ENCODE results near the gene NEU1. TPM values are rescaled to one million over a fixed set of nuclear protein-coding genes. Genes with fewer than 3 reads are reported as not detected.

Gene NEU1
- total RNA-seq, 4 donors from 2014 or later, result 20.5 to 28.4 (median 23.4) TPM

DNA sequence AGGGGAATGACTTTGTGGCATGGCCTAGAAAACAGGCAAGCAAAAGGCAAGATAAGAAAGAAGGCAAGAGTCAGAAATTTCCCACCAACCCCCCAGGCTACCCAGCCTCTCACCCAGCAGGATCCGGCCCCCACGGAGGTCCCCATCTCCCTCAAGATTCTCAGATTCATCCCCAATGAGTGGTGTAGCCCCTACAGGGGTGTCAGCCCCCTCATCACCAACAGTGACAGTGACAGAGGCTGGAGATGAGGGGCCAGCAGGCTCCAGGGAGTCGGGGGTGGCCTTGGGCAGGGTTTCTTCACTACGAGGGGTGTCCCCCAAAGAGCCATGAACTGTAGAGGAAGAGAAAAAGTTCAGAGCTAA is 33.9 kb upstream of the NEU1 start:
- peak in 1 of 2 donors; percentile 20 for DNase-seq
- H3K4me1 ChIP-seq, result peaks cover 0 to 5% of the 10 kb centered on the region in 2 donors
- no peaks in the 10 kb centered on the region for H3K36me3 ChIP-seq
- intact Hi-C loops (cut with DNase I; ENCODE audit: low total_unique reads), result no loop called here
- no peak for TF ChIP-seq POLR2A (IDR thresholded peaks at IDR 0.05)
- TF ChIP-seq, protein P1, sequence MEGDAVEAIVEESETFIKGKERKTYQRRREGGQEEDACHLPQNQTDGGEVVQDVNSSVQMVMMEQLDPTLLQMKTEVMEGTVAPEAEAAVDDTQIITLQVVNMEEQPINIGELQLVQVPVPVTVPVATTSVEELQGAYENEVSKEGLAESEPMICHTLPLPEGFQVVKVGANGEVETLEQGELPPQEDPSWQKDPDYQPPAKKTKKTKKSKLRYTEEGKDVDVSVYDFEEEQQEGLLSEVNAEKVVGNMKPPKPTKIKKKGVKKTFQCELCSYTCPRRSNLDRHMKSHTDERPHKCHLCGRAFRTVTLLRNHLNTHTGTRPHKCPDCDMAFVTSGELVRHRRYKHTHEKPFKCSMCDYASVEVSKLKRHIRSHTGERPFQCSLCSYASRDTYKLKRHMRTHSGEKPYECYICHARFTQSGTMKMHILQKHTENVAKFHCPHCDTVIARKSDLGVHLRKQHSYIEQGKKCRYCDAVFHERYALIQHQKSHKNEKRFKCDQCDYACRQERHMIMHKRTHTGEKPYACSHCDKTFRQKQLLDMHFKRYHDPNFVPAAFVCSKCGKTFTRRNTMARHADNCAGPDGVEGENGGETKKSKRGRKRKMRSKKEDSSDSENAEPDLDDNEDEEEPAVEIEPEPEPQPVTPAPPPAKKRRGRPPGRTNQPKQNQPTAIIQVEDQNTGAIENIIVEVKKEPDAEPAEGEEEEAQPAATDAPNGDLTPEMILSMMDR (IDR thresholded peaks at IDR 0.05), result no peak
- H3K27ac ChIP-seq, result peak overlapping the region; percentile 84 to 97
- no peaks in the 10 kb centered on the region for H3K27me3 ChIP-seq
- no peaks in the 10 kb centered on the region for H3K9me3 ChIP-seq
- peak overlapping the region in 1 of 2 donors; percentile 63 for H3K4me3 ChIP-seq

DNA sequence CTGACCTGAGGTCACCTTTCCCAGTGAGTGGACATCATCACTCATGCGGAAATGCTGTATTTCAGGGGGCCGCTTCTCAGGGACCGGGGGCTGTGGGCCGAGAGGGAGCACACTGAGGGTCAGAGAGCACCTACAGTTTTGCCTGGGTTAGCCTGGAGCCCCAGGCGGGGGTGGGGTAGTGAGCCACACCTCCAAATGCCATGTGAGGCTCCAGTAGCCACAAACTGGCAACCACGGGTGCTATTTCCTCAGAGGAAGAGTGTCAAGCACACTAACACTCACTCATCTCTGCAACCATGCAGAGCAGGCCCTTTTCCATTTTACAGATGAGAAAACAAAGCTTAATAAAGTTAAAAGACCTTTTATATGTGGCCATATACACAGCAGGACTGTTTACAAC is 30.2 kb upstream of the NEU1 start:
- intact Hi-C loops (cut with DNase I; ENCODE audit: low total_unique reads), result no loop called here
- H3K27ac ChIP-seq, result peak overlapping the region in 1 of 2 donors; percentile 38
- no peaks in the 10 kb centered on the region for H3K4me1 ChIP-seq
- H3K9me3 ChIP-seq, result no peaks in the 10 kb centered on the region
- no peak for TF ChIP-seq POLR2A (IDR thresholded peaks at IDR 0.05)
- TF ChIP-seq, protein P1 (IDR thresholded peaks at IDR 0.05), result no peak
- H3K4me3 ChIP-seq, result no peak overlapping the region
- DNase-seq, result no peak
- no peaks in the 10 kb centered on the region for H3K27me3 ChIP-seq
- H3K36me3 ChIP-seq, result no peaks in the 10 kb centered on the region

DNA sequence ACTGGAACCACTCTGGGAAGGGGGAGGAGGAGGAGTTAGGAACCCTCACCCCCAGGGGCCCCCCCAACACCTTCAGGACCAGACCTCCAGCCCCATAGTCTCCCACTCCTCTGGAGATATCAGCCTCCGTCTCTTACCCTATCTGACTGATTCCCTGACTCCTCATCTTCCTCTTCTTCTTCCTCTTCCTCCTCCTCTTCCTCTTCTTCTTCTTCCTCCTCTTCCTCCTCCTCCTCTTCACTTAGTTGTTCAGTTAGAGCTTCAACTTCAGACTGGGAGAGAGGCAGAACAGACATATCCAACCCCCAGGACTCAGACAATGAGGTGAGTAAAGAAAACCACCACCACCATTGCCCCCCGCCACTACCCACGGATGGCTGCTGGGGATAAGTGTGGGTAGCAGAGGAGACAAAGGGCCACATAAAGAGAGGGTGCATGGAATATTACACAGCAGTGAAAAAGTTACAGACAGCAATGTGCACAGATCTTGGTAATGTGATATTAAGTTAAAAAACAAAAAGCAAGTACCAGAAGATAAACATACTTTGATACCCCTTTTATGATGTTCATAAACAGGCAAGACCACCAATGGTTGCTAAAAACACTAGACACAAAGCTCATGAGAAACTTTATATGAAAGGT is 26.8 kb upstream of the NEU1 start:
- no peaks in the 10 kb centered on the region for H3K36me3 ChIP-seq
- no peaks in the 10 kb centered on the region for H3K27me3 ChIP-seq
- no peaks in the 10 kb centered on the region for H3K9me3 ChIP-seq
- TF ChIP-seq POLR2A (IDR thresholded peaks at IDR 0.05), result no peak
- no peak for DNase-seq
- no peaks in the 10 kb centered on the region for H3K4me1 ChIP-seq
- intact Hi-C loops (cut with DNase I; ENCODE audit: low total_unique reads), result no loop called here
- no peak overlapping the region for H3K4me3 ChIP-seq
- no peak overlapping the region for H3K27ac ChIP-seq

DNA sequence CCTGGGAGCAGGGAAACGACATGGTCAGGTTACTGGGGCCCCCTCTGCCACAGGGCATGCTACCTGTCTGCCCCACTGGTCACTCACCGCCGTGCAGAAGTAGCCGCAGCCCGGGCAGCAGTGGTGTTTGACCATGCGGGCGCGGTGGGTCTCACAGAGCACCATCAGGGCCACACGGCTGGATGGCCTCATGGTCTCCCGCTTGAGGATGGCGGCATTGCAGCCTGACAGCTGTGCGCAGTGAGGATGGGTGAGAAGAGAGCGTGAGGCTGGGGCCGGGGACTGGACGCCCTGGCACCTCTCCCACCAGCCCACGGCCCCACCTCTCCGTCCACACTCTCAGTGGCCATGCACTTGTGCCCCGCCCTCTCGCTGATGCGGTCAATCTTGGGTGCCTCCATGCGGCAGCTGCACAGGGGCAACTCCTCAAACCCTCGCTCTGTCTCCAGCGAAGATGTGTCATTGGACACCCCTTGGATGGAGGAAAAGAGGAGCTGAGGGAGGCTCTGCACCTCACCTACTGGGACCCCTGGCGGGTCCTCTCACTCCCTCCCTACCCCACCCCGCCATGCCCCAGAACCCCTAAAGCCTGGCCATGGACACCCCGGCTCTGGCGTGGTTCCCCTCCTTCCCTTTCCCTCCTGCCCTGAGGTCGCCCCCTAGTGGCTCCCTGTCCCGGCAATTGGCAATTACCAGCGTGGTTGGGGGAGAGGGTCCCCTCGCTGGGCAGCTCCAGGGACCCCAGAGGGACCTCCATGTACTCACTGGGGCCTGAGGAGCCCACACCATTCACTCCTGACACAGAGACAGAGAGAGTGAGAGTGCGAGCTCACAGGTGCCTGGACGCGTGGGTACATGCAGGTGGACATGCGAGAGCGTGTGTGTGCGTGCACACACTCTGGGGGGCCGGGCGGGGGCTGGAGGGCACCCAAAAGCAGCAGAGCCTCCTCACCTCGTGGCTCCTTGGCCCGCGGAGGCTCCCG is 25.9 kb upstream of the NEU1 start:
- Histone ChIP-seq H3K27ac (no peak overlapping the region), H3K4me1 (no peaks in the 10 kb centered on the region), H3K9me3 (no peaks in the 10 kb centered on the region), H3K36me3 (no peaks in the 10 kb centered on the region), H3K4me3 (no peak overlapping the region), H3K27me3 (no peaks in the 10 kb centered on the region)
- DNase-seq, result no peak
- TF ChIP-seq, protein P1 (IDR thresholded peaks at IDR 0.05), result peak in 3 of 4 experiments; percentile 16 to 73 (median 48)
- TF ChIP-seq POLR2A (IDR thresholded peaks at IDR 0.05), result no peak
- intact Hi-C loops (cut with DNase I; ENCODE audit: low total_unique reads), result no loop called here

DNA sequence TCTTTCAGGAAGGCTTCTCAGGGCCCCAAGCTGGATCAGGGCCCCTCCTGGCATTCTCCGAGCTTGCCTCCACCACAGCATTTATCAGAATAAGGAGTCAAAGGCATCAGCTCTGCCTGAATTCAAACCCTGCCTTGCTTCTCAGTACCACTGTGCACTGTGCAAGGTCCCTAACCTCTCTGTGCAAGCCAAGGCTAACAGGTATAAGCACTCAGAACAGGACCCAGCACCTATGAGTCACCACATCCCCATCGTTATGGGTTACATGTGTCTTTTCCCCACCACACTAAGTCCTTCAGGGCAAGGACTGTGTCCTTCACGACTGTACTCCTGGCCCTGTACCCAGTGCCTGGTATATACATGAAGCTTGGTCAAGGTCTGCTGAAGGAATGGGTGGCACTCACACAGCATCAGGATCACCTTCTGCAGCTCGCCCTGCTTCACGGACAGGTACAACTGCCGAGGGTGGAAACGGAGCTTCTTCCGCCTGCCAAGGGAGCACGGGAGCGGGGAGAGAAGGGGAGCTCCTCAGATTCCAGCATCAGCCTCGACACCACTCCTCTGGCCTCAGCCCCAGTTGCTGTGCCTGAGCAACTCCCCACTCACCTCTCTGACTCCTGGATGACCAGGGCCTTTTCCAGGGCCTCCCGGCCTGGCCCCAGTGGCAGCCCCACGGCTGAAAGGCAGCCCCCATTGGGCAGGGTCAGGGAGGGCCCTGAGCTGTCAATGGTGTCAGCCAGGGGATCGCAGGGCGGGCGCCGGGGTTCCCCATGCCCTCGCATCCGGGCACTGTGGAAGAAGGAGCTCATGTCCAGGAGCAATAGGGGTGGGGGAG is 24.8 kb upstream of the NEU1 start:
- Histone ChIP-seq H3K9me3 (no peaks in the 10 kb centered on the region), H3K27ac (no peak overlapping the region), H3K36me3 (no peaks in the 10 kb centered on the region), H3K4me1 (no peaks in the 10 kb centered on the region), H3K4me3 (no peak overlapping the region), H3K27me3 (no peaks in the 10 kb centered on the region)
- TF ChIP-seq, protein P1 (IDR thresholded peaks at IDR 0.05), result no peak
- TF ChIP-seq POLR2A (IDR thresholded peaks at IDR 0.05), result no peak
- intact Hi-C loops (cut with DNase I; ENCODE audit: low total_unique reads), result no loop called here
- DNase-seq, result no peak
